ENCODE measurements around the gene RUNX3.
"Not testable (repeated sequence)": the region's sequence is repeated elsewhere in the genome, so short reads cannot be mapped to it uniquely, and the experiment has no call there.

Gene RUNX3

GRCh38 chr1:24930260-24931145 lies at the start of gene RUNX3:
Gene RUNX3 (minus strand): TSS chr1:24930276. CDS start chr1:24929868, 408 bp downstream.
- Mint-ChIP-seq H3K27ac (peak within 1 kb of the TSS; percentile 87), H3K4me3 (peak within 1 kb of the TSS; percentile 92), H3K27me3 (no peaks in the 10 kb centered on the region), H3K4me1 (ENCODE audit: low read depth) (peaks cover 49% of the 10 kb centered on the region), H3K9me3 (ENCODE audit: low read depth) (no peaks in the 10 kb centered on the region), H3K36me3 (peaks cover 4% of the 10 kb centered on the region)

DNA sequence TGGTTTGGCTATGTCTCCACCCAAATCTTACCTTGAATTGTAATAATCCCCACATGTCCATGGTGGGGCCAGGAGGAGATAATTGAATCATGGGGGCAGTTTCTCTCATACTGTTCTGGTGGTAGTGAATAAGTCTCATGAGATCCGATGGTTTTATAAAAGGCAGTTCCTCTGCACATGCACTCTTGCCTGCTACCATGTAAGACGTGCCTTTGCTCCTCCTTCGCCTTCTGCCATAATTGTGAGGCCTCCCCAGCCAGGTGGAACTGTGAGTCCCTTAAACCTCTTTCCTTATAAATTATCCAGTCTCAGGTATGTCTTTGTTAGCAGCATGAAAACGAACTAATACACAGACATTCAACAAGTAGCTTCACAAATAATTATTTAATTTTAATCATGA lies 49.2 kb upstream of the RUNX3 start:
- H3K27me3 Mint-ChIP-seq, H3K4me3 Mint-ChIP-seq: not testable (repeated sequence)
- H3K36me3 Mint-ChIP-seq: peaks cover 14% of the 10 kb centered on the region
- peaks cover 78% of the 10 kb centered on the region for H3K4me1 Mint-ChIP-seq (ENCODE audit: low read depth)
- H3K27ac Mint-ChIP-seq: peak overlapping the region; percentile 74
- peaks cover 11% of the 10 kb centered on the region for H3K9me3 Mint-ChIP-seq (ENCODE audit: low read depth)

GRCh38 chr1:24978383-24979032 lies 48.4 kb upstream of the RUNX3 start:
- H3K9me3 Mint-ChIP-seq (ENCODE audit: low read depth): peaks cover 11% of the 10 kb centered on the region
- H3K36me3 Mint-ChIP-seq: peaks cover 15% of the 10 kb centered on the region
- H3K27me3 Mint-ChIP-seq: no peaks in the 10 kb centered on the region
- H3K4me3 Mint-ChIP-seq: no peak overlapping the region
- peaks cover 74% of the 10 kb centered on the region for H3K4me1 Mint-ChIP-seq (ENCODE audit: low read depth)
- peak overlapping the region; percentile 74 for H3K27ac Mint-ChIP-seq

- H3K4me3 Mint-ChIP-seq: no peak overlapping the region
- peaks cover 11% of the 10 kb centered on the region for H3K9me3 Mint-ChIP-seq (ENCODE audit: low read depth)
- H3K27me3 Mint-ChIP-seq: no peaks in the 10 kb centered on the region
- peaks cover 73% of the 10 kb centered on the region for H3K4me1 Mint-ChIP-seq (ENCODE audit: low read depth)
- H3K27ac Mint-ChIP-seq: peak overlapping the region; percentile 47
- H3K36me3 Mint-ChIP-seq: peaks cover 15% of the 10 kb centered on the region
Observed at GRCh38 chr1:24975391-24975790, 45.3 kb upstream of the RUNX3 start.

DNA sequence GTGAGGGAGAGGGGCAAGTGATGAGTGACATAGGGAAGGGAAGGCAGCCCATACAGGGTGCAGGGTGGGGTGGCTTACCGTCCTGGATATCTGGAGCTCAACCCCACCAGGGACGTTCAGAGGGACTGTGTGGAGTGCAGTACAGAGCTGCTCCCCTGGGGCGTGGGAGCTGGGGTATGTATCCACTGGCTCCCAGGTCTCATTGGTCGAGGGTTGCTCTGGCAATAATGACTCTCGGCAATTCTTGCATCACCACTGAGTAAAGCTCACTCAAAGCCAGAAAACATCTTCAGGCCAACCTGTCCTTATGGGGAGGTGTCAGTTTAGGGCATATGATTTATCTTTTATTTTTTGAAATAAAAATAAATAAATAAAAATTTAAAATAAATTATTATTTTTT lies 43.2 kb upstream of the RUNX3 start:
- Mint-ChIP-seq H3K36me3 (peaks cover 15% of the 10 kb centered on the region), H3K27ac (peak overlapping the region; percentile 29), H3K27me3 (no peaks in the 10 kb centered on the region), H3K4me3 (no peak overlapping the region), H3K9me3 (ENCODE audit: low read depth) (peaks cover 11% of the 10 kb centered on the region), H3K4me1 (ENCODE audit: low read depth) (peaks cover 71% of the 10 kb centered on the region)

DNA sequence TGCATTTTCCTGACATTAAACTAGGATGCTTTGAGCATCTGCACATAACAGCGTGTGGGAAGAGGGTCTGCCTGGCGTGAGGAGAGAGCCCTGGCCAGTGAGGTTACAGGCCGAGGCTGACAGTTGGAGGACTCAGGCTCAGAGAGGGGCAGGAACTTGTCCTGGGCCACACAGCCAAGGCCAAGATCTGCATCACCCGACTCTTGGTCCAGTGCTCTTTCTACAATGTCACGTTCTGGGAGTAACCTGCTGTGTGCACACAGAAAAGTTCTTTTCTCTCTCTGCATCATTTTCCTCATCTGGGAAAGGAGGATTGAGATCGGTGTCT lies 42.8 kb upstream of the RUNX3 start:
- peak overlapping the region; percentile 29 for H3K27ac Mint-ChIP-seq
- peaks cover 11% of the 10 kb centered on the region for H3K9me3 Mint-ChIP-seq (ENCODE audit: low read depth)
- no peaks in the 10 kb centered on the region for H3K27me3 Mint-ChIP-seq
- peaks cover 15% of the 10 kb centered on the region for H3K36me3 Mint-ChIP-seq
- no peak overlapping the region for H3K4me3 Mint-ChIP-seq
- H3K4me1 Mint-ChIP-seq (ENCODE audit: low read depth): peaks cover 71% of the 10 kb centered on the region

DNA sequence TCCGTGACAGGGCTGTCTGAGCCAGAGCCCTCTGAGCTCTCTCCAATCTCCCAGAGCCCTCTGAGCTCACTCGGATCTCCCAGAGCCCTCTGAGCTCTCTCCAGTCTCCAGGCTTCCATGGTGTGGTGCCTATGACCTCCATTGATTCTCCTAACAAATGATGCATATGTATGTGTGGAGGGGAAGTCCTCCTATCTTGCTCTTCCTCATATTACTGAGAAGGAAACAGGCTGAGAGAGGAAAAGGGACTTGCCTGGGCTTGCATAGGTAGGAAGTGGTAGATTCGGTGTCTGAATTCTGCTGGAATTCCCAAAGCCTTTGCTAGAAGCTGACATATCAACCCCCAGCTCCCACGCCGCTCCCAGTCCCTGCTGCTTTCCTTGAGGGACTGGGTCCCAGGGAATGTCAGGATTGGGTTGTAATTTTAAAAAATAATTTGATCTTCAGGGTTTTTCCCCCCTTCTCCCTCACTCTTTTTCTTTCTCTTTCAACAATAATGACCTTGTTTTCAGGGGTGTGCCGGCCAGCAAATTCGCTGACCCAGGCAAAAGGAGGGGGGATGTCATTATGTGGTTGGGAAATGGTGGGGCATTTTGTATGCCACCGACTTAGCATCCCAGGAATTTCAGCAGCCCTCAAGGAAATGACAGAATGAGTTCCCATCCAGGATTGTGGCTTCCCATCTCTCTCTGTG lies 42.3 kb upstream of the RUNX3 start:
- Mint-ChIP-seq H3K27me3 (no peaks in the 10 kb centered on the region), H3K36me3 (peaks cover 15% of the 10 kb centered on the region), H3K4me3 (no peak overlapping the region), H3K4me1 (ENCODE audit: low read depth) (peaks cover 74% of the 10 kb centered on the region), H3K27ac (peak overlapping the region; percentile 29), H3K9me3 (ENCODE audit: low read depth) (peaks cover 11% of the 10 kb centered on the region)

- Mint-ChIP-seq H3K4me3 (peak overlapping the region; percentile 80), H3K9me3 (ENCODE audit: low read depth) (peaks cover 11% of the 10 kb centered on the region), H3K4me1 (ENCODE audit: low read depth) (peaks cover 77% of the 10 kb centered on the region), H3K36me3 (peaks cover 11% of the 10 kb centered on the region), H3K27ac (peak overlapping the region; percentile 97), H3K27me3 (no peaks in the 10 kb centered on the region)
Observed at GRCh38 chr1:24970926-24971875, 41.1 kb upstream of the RUNX3 start.

- Mint-ChIP-seq H3K36me3 (peaks cover 5% of the 10 kb centered on the region), H3K4me3 (peak overlapping the region; percentile 80), H3K27me3 (no peaks in the 10 kb centered on the region), H3K4me1 (ENCODE audit: low read depth) (peaks cover 83% of the 10 kb centered on the region), H3K27ac (peak overlapping the region; percentile 97), H3K9me3 (ENCODE audit: low read depth) (peaks cover 8% of the 10 kb centered on the region)
Observed at GRCh38 chr1:24970399-24970753, 40.3 kb upstream of the RUNX3 start.

- Mint-ChIP-seq H3K9me3 (ENCODE audit: low read depth) (peaks cover 5% of the 10 kb centered on the region), H3K4me1 (ENCODE audit: low read depth) (peaks cover 86% of the 10 kb centered on the region), H3K4me3 (peak overlapping the region; percentile 80), H3K36me3 (peaks cover 3% of the 10 kb centered on the region), H3K27me3 (no peaks in the 10 kb centered on the region), H3K27ac (peak overlapping the region; percentile 97)
Observed at GRCh38 chr1:24969596-24970398, 39.7 kb upstream of the RUNX3 start.

- Mint-ChIP-seq H3K27ac (peak overlapping the region; percentile 83), H3K27me3 (no peaks in the 10 kb centered on the region), H3K9me3 (ENCODE audit: low read depth) (no peaks in the 10 kb centered on the region), H3K4me3 (peak overlapping the region; percentile 51), H3K4me1 (ENCODE audit: low read depth) (peaks cover 84% of the 10 kb centered on the region), H3K36me3 (no peaks in the 10 kb centered on the region)
Observed at GRCh38 chr1:24968941-24969585, 39.0 kb upstream of the RUNX3 start.

- no peaks in the 10 kb centered on the region for H3K27me3 Mint-ChIP-seq
- H3K27ac Mint-ChIP-seq: peak overlapping the region; percentile 91
- no peaks in the 10 kb centered on the region for H3K36me3 Mint-ChIP-seq
- H3K9me3 Mint-ChIP-seq (ENCODE audit: low read depth): no peaks in the 10 kb centered on the region
- no peak overlapping the region for H3K4me3 Mint-ChIP-seq
- peaks cover 82% of the 10 kb centered on the region for H3K4me1 Mint-ChIP-seq (ENCODE audit: low read depth)
Observed at GRCh38 chr1:24967962-24968361, 37.9 kb upstream of the RUNX3 start.

DNA sequence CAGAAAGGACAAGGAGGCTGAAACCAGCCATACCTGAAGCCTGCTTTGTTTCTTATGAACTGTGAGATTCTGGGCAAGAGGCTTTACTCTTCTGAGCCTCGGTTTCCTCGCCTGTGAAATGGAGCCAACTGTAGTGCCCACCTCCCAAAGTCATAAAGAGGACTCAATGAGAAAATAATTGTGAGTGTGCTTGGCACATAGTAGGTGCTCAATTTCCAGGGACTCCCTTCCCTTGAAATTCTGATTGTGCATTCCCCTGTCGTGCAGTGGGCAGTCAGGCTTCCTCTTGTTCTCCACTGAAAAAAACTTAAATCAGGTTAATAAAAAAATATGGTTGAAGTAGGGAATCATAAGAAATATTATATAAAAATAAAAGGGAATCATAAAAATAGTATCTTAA lies 37.5 kb upstream of the RUNX3 start:
- peaks cover 3% of the 10 kb centered on the region for H3K36me3 Mint-ChIP-seq
- H3K27ac Mint-ChIP-seq: peak overlapping the region; percentile 97
- no peaks in the 10 kb centered on the region for H3K27me3 Mint-ChIP-seq
- H3K4me3 Mint-ChIP-seq: no peak overlapping the region
- no peaks in the 10 kb centered on the region for H3K9me3 Mint-ChIP-seq (ENCODE audit: low read depth)
- peaks cover 81% of the 10 kb centered on the region for H3K4me1 Mint-ChIP-seq (ENCODE audit: low read depth)
